ENCODE measurements around the gene RHBDL3. TPM values are rescaled to one million over a fixed set of nuclear protein-coding genes. Genes with fewer than 3 reads are reported as not detected.
"Not testable (repeated sequence)": the region's sequence is repeated elsewhere in the genome, so short reads cannot be mapped to it uniquely, and the experiment has no call there.

Gene RHBDL3
- total and polyA plus RNA-seq, 2 donors (not counting 1 experiment from before 2014, with no cell fraction given): not detected

DNA sequence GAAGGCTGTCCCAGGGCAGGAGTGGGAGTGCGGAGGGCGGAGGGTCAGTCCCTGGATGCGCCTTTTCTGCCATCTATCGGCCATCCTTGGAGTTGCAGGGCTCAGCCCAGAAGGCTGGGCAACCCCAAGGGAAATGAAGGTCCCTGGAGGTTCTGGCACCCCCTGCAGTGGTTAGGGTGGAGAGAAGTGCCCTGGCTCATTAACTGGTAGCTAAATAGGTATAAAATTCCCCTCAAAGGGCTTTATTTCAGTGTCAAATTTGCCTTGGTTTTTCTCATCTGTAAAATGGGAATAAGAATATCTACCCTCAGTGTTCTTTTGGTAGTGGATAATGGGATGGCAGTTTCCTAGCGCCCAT lies 53.9 kb downstream of the RHBDL3 start:
- Histone ChIP-seq H3K4me1 (ENCODE audit: control insufficient read depth in 2 of 2, insufficient read depth in 2 of 2, low read length in 2 of 2) (peaks cover 19 to 27% of the 10 kb centered on the region in 2 donors), H3K79me2 (ENCODE audit: control insufficient read depth, insufficient read depth, low read length) (no peaks in the 10 kb centered on the region), H3K4me2 (replicated peaks; ENCODE audit: low read depth, low read length, poor library complexity, severe bottlenecking) (peak overlapping the region; percentile 68), H2AFZ (ENCODE audit: insufficient read depth, low read depth, low read length, poor library complexity, severe bottlenecking) (peak overlapping the region; percentile 29), H3K9me3 (ENCODE audit: control extremely low read depth in 1 of 3, control insufficient read depth in 2 of 3, insufficient read depth in 1 of 3, low read length in 2 of 3) (no peaks in the 10 kb centered on the region), H3K27me3 (replicated peaks in 1 of 4; ENCODE audit: control extremely low read depth in 1 of 4, control insufficient read depth in 3 of 4, insufficient read depth in 4 of 4, low read length in 3 of 4) (peaks cover 0 to 5% (median 0%) of the 10 kb centered on the region in 4 experiments), H3K27ac (ENCODE audit: low read length in 2 of 2) (peak overlapping the region in 1 of 2 donors; percentile 21), H3K4me3 (ENCODE audit: control extremely low read depth in 1 of 5, extremely low read depth in 1 of 5, insufficient read depth in 1 of 5, low read depth in 2 of 5, low read length in 4 of 5) (peak overlapping the region in 4 of 5 experiments; percentile 28 to 62 (median 53)), H3K9ac (ENCODE audit: low read length) (peak overlapping the region; percentile 50), H3K36me3 (replicated peaks in 1 of 2; ENCODE audit: control extremely low read depth in 1 of 2, control insufficient read depth in 1 of 2, extremely low read depth in 1 of 2, insufficient read depth in 2 of 2, low read length in 1 of 2) (no peaks in the 10 kb centered on the region), H4K20me1 (ENCODE audit: control insufficient read depth, insufficient read depth, low read length, poor library complexity, severe bottlenecking) (no peaks in the 10 kb centered on the region)
- ATAC-seq (ENCODE audit: low read depth): peak; percentile 98
- POLR2A ChIA-PET: interaction anchor here (1.0 to 1.4 kb wide), 2 partner anchors 22 to 115 kb away, joined by 3 to 6 read pairs; partner anchors contain the start of gene C17orf75
- TF ChIP-seq EZH2 (IDR thresholded peaks at IDR 0.05; ENCODE audit: borderline replicate concordance, insufficient read depth, low read depth, low read length, poor library complexity, severe bottlenecking): no peak
- TF ChIP-seq, protein P1, sequence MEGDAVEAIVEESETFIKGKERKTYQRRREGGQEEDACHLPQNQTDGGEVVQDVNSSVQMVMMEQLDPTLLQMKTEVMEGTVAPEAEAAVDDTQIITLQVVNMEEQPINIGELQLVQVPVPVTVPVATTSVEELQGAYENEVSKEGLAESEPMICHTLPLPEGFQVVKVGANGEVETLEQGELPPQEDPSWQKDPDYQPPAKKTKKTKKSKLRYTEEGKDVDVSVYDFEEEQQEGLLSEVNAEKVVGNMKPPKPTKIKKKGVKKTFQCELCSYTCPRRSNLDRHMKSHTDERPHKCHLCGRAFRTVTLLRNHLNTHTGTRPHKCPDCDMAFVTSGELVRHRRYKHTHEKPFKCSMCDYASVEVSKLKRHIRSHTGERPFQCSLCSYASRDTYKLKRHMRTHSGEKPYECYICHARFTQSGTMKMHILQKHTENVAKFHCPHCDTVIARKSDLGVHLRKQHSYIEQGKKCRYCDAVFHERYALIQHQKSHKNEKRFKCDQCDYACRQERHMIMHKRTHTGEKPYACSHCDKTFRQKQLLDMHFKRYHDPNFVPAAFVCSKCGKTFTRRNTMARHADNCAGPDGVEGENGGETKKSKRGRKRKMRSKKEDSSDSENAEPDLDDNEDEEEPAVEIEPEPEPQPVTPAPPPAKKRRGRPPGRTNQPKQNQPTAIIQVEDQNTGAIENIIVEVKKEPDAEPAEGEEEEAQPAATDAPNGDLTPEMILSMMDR (IDR thresholded peaks at IDR 0.05): peak; percentile 85
- H3K4me1 Mint-ChIP-seq: peaks cover 26% of the 10 kb centered on the region
- H3K4me3 Mint-ChIP-seq: peak overlapping the region; percentile 83
- 0% methylated on average over 3 of the region's 5 CpGs for WGBS (ENCODE audit: insufficient coverage)
- DNase-seq: peak; percentile 93
- H3K27ac Mint-ChIP-seq: peak overlapping the region; percentile 15
- CTCF ChIA-PET: interaction anchor here (0.6 to 6.9 kb wide), 14 partner anchors 9 to 1165 kb away, joined by 3 to 36 read pairs (median 4); partner anchors contain the start of gene LRRC37B
- intact Hi-C loops (cut with micrococcal nuclease): loop anchor here (1.0 to 5.0 kb wide), 4 partner anchors 22 to 312 kb away; partner anchors contain the start of genes LRRC37B and ZNF207
- no peaks in the 10 kb centered on the region for H3K9me3 Mint-ChIP-seq (ENCODE audit: insufficient read depth)
- no peaks in the 10 kb centered on the region for H3K27me3 Mint-ChIP-seq

DNA sequence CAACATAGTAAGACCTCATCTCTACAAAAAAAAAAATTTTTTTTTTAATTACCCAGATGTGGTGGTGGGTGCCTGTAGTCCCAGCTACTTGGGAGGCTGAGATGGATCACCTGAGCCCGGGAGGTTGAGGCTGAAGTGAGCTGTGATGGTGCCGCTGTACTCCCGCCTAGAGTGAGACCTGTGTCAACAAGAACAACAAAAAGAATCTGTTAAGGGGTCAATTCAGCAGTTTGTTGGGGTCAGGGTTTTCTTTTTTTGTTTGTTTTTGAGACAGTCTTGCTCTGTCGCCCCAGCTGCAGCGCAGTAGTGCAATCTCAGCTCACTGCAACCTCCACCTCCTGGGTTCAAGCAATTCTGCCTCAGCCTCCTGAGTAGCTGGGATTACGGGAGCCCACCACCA lies 54.4 kb downstream of the RHBDL3 start:
- DNase-seq; intact Hi-C loops (cut with micrococcal nuclease); ATAC-seq (ENCODE audit: low read depth); H3K9me3 ChIP-seq (ENCODE audit: control extremely low read depth in 1 of 3, control insufficient read depth in 2 of 3, insufficient read depth in 1 of 3, low read length in 2 of 3); H3K9ac ChIP-seq (ENCODE audit: low read length); H3K27me3 ChIP-seq (replicated peaks in 1 of 4; ENCODE audit: control extremely low read depth in 1 of 4, control insufficient read depth in 3 of 4, insufficient read depth in 4 of 4, low read length in 3 of 4); H3K27ac ChIP-seq (ENCODE audit: low read length in 2 of 2); H3K9me3 Mint-ChIP-seq (ENCODE audit: insufficient read depth); H3K4me3 ChIP-seq (ENCODE audit: control extremely low read depth in 1 of 5, extremely low read depth in 1 of 5, insufficient read depth in 1 of 5, low read depth in 2 of 5, low read length in 4 of 5); H3K36me3 ChIP-seq (replicated peaks in 1 of 2; ENCODE audit: control extremely low read depth in 1 of 2, control insufficient read depth in 1 of 2, extremely low read depth in 1 of 2, insufficient read depth in 2 of 2, low read length in 1 of 2); H4K20me1 ChIP-seq (ENCODE audit: control insufficient read depth, insufficient read depth, low read length, poor library complexity, severe bottlenecking); H3K27ac Mint-ChIP-seq; H3K27me3 Mint-ChIP-seq; H3K79me2 ChIP-seq (ENCODE audit: control insufficient read depth, insufficient read depth, low read length); H2AFZ ChIP-seq (ENCODE audit: insufficient read depth, low read depth, low read length, poor library complexity, severe bottlenecking): not testable (repeated sequence)
- Histone ChIP-seq H3K4me2 (replicated peaks; ENCODE audit: low read depth, low read length, poor library complexity, severe bottlenecking) (peak overlapping the region; percentile 68), H3K4me1 (ENCODE audit: control insufficient read depth in 2 of 2, insufficient read depth in 2 of 2, low read length in 2 of 2) (peaks cover 19 to 27% of the 10 kb centered on the region in 2 donors)
- 100% methylated on average over 1 of the region's 6 CpGs for WGBS (ENCODE audit: insufficient coverage)
- Mint-ChIP-seq H3K4me3 (peak overlapping the region; percentile 83), H3K4me1 (peaks cover 26% of the 10 kb centered on the region)
- CTCF ChIA-PET: interaction anchor here (0.6 to 6.9 kb wide), 10 partner anchors 9 to 314 kb away, joined by 3 to 36 read pairs (median 3); no protein-coding TSS in a partner anchor
- POLR2A ChIA-PET: interaction anchor here (1.0 to 1.4 kb wide), 2 partner anchors 22 to 116 kb away, joined by 3 to 6 read pairs; partner anchors contain the start of gene C17orf75

All from B cell (primary cell).